Neural progenitor cell (in vitro differentiated cells): ENCODE measurements around the gene PGA4.
"Not testable (repeated sequence)": the region's sequence is repeated elsewhere in the genome, so short reads cannot be mapped to it uniquely, and the experiment has no call there.

Source experiments
- CTCF ChIP-seq: fragments of 200-600 bp; sonication (generic); IDR thresholded peaks from 2 replicates; pipeline ENCODE4 v1.5.1; 2017; ENCODE audit warnings: antibody characterized with exemption, mild to moderate bottlenecking
- EZH2 ChIP-seq: fragments of 200-600 bp; sonication (generic); IDR thresholded peaks from 2 replicates; pipeline ENCODE4 v1.6.1; 2017; ENCODE audit warnings: antibody characterized with exemption, mild to moderate bottlenecking, moderate library complexity

GRCh38 chr11:61207636-61208310, 14.4 kb upstream of the PGA4 start:
- TF ChIP-seq CTCF, EZH2: not testable (repeated sequence)
